SK-MEL-5 (cell line): ENCODE data around the gene ZBTB7C. TPM values are rescaled to one million over a fixed set of nuclear protein-coding genes. Genes with fewer than 3 reads are reported as not detected.
A peak's percentile ranks its signal among the peaks of the same experiment; 100 is the strongest.

Source experiments
- DNase-seq: peaks from one replicate; pipeline ENCODE4 v3.0.0-alpha.2; 2016; ENCODE audit warnings: low read depth, low spot score
- in situ Hi-C: cut with HindIII; loops from 2 replicates; pipeline ENCODE4 v1.10.0; 2016; ENCODE audit warnings: low sequenced_read_pairs, high pct_unique_total_duplicates, low pct_unique_long_range_greater_than_20kb
- total RNA-seq: library from RNA; depleted of rRNA; stranded (reverse); fragments of >200 nt; shearing (Covaris generic); gene quantifications from 2 replicates; pipeline ENCODE4 v1.2.3, GENCODE V29; 2014

ZBTB7C gene
- total RNA-seq, 1 experiment from 2014 or later = not detected

GRCh38 chr18:48032876-48033789 is 376.1 kb downstream of the ZBTB7C start:
- in situ Hi-C loops = no loop called here
- DNase-seq = no peak

DNA sequence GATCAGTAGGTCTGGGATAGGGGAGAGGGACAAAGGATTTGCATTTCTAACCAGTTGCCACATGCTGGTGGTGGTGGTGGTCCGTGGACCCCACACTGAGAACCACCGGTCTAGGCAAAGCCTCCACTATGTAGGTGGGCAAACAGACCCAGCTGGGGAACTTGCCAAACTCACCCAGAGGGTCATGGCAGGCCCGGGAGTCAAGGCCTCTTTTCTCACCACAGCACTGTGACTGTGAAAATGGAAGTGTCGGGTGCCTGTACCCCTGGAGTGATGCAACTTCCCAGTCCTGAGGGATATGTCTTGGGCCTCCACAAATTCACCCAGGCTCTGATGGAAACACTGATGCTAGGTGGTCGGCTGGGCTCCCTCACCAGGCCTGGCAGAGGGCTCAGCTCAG is 377.5 kb downstream of the ZBTB7C start:
- in situ Hi-C loops = no loop called here
- no peak for DNase-seq

GRCh38 chr18:48030616-48031480 is 378.3 kb downstream of the ZBTB7C start:
- in situ Hi-C loops = no loop called here
- DNase-seq = peak; percentile 71

- no peak for DNase-seq
- in situ Hi-C loops = no loop called here
These were observed 379.7 kb downstream of the ZBTB7C start for GRCh38 chr18:48029296-48029986.

DNA sequence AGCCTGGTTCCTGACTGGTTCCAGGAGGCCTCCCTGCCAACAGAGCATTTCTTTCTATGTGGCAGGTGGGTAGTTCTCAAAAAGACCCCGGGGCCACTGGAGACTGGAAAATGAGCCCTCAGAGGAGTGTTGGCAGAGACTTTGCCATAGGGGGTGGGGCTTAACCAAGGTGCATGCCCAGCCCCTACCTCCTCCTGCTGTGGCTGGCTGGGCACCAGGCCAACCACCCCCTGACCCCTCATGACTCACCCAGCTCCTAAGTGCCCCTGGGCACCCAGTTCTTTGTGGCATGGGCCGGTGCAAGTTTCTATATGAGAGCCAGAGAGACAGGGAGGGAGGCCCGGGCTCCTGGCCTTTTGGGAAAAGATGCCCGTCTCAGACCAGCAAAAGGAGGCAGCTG is 380.5 kb downstream of the ZBTB7C start:
- no peak for DNase-seq
- in situ Hi-C loops = no loop called here

DNA sequence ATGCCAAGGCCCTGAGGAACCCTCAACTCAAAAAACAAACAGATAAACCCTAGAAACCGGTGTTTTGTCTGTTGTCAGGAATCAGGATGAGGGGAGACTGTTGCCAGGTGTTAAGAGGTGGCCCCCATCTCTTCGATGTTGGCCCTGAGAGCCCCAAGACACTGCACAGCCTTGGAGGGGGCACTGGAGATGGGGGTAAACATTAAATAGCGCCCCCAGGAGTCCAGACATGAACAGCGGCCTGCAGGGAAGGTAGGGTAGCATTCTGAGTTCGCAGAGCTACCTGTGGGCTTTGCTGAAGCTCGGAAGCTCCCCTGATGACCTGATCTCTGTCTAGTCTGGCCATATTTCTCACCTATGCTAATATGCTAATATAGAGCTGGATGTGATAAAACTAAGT is 381.1 kb downstream of the ZBTB7C start:
- DNase-seq = no peak
- in situ Hi-C loops = no loop called here

DNA sequence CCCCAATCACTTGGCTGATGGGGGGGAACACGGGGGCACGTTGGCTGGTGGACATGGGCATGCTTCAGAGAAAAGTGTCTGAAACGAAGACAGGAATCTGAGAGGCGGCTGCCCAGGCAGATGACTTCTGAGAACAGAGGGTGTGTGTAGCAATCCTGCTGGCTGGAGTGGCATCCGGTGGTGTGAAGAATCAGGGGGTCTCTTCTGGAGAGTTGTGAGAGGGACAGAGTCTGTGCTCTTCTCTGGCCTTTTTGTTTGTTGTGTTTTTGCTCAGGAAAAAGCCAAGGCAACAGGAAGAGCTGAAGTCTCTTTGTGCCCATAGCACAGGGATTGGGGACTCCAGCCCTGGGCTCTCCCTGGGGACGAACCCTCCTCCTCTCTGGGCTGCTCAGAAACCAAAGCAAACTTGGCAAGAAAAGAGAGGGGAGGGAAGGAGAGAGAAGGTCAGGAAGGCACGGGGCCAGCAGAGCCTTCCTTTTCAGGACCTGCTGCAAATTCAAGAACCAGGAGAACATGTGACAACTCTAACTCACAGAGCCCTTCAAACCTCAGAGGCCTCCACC is 381.7 kb downstream of the ZBTB7C start:
- peak; percentile 66 for DNase-seq
- in situ Hi-C loops = no loop called here

DNA sequence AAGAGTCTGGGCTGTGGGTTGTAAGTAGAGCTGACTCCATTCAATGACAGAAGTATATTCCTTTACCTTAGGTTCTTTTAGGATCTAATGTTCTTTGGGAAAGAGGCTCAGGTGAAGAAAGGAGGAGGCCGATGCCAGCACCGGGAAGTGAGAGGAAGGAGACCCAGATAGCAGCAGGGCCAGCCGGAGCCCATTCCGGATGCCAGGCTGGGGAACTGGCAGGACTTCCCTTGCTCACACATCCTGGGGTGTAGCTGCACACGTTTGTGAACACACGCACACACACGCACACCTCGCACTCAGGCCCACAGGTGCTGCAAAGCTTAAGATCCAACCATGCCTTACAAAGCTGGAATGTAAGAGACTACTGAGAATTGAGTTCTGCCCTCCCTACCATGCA is 383.0 kb downstream of the ZBTB7C start:
- DNase-seq = no peak
- in situ Hi-C loops = no loop called here

DNA sequence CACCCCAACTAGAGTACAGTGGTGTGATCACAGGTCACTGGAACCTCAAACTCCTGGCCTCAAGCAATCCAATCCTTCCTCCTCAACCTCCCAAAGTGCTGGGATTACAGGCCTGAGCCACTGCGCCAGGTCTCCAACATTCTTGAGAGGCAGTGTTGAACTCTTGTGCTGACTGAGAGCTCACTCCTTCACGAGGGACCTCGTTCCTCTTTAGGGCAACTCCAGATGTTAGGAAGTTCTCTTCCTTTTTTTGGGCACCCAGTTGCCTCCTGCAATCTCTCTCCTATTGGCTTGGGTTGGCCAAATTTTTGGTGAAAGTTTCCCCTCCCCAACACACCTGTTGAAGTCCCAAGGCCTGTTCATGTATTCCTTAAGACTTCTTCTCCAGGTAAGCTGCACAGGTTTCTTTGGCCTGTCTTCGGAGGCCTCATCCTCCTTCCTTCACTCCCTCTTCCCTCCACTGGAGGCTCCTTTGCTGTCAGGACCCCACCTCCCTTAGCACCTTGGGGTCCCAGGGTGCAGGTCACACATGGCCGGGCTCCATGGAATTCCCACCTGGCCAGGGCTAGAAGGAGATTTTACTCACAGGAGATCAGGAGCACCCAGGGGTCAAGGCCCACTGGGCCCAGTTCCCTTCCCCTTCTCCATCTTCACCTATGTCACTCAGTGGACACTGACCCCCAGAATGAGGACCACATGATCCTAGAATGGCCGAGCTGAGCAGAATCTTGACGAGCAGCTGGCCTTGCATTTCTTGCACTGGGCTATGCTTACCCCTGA is 384.1 kb downstream of the ZBTB7C start:
- in situ Hi-C loops = no loop called here
- no peak for DNase-seq

DNA sequence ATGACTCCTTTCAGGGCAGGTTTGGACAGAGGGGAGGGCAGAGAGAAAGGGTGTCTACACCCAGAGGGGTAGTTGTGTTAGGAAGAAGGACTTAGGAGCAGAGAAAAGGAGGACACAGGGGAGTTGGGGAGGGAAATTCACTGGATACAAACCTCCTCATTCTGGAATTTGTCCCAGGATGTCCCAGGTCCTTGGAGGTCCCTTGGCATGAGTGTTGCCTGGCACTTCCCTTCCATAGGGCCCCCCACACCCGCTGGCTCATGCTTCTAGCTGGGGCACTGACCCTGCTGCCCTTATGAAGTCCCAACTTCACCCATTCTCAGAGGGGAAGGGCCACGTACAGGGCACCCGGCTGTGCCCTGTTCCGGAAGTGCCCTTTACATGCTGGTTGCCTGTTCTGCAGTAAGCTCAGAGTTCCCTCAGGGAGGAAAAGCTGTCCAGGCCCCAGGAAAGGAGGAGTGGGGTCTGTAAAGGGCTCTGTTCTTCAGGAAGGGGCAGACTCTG is 385.1 kb downstream of the ZBTB7C start:
- no peak for DNase-seq
- in situ Hi-C loops = no loop called here

DNA sequence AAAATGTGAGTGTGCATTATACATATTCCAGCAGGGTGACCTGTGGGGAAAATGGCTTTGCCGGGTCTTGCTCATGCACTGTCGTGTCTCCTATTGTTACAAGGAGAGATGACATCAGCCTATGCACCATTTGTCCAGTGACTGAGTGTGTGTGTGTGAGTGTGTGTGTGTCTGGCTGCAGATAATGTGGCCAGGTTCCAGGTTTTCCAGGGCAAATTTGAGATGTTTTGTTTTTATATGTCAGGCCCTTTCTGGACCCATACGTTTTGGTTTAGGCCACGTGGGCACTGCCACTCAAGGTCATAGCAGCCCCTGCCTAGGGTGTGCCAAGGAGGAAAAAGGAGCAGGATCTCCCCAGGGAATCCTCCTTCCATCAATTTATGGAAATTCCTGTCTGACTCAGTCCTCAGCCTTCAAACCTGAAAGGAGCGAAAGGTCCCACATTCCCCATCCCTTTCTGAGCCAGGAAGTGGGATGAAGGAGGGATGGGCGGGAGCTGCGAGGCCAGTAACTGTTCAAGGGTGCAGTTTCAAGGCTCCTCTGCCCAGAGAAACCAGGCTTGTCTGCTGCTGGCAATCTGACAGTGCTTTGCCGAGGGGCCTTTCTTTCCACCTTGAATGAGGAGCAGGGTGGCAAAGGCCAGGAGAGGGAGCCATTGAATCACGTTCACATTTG is 385.7 kb downstream of the ZBTB7C start:
- peak; percentile 56 for DNase-seq
- in situ Hi-C loops = no loop called here

- peak; percentile 84 for DNase-seq
- in situ Hi-C loops = no loop called here
These were observed 386.5 kb downstream of the ZBTB7C start for GRCh38 chr18:48022531-48023329.

DNA sequence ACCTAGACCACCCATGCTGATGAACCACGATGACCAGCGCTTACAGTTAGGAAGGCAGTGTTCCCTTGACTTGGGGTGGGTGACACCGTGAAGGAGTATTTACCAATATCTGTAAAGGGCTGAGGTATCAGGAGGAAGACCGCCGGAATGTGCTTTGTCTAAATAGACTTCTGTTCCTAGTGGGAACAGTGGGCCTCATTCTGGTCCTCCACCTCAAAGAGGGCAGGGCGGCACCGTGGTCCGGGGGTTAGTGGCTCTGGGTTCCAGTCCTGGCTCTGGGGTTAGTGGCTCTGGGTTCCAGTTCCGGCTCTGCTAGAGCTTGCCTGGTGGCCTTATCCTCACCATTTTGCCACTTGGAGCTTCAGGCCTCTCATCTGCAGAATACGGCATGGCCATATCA is 387.2 kb downstream of the ZBTB7C start:
- DNase-seq = no peak
- in situ Hi-C loops = no loop called here

GRCh38 chr18:48021273-48021914 is 387.8 kb downstream of the ZBTB7C start:
- in situ Hi-C loops = no loop called here
- no peak for DNase-seq
